ENCODE data around the gene FARP1. TPM values are rescaled to one million over a fixed set of nuclear protein-coding genes. Genes with fewer than 3 reads are reported as not detected.

Gene FARP1
- total RNA-seq, 1 donor from 2014 or later = 71.3 TPM

GRCh38 chr13:98473135-98473787 is 330.4 kb downstream of the FARP1 start:
- no peak for DNase-seq (ENCODE audit: low spot score)
- intact Hi-C loops (cut with DNase I) = no loop called here

GRCh38 chr13:98473788-98474144 is 330.9 kb downstream of the FARP1 start:
- intact Hi-C loops (cut with DNase I) = no loop called here
- DNase-seq (ENCODE audit: low spot score) = no peak

GRCh38 chr13:98474292-98474691 is 331.4 kb downstream of the FARP1 start:
- DNase-seq (ENCODE audit: low spot score) = no peak
- intact Hi-C loops (cut with DNase I) = no loop called here

- intact Hi-C loops (cut with DNase I) = no loop called here
- DNase-seq (ENCODE audit: low spot score) = no peak
Measured at GRCh38 chr13:98474761-98475160, 331.9 kb downstream of the FARP1 start.

GRCh38 chr13:98475522-98475921 is 332.6 kb downstream of the FARP1 start:
- intact Hi-C loops (cut with DNase I) = no loop called here
- DNase-seq (ENCODE audit: low spot score) = no peak

GRCh38 chr13:98476106-98476505 is 333.2 kb downstream of the FARP1 start:
- no peak for DNase-seq (ENCODE audit: low spot score)
- intact Hi-C loops (cut with DNase I) = no loop called here

- no peak for DNase-seq (ENCODE audit: low spot score)
- intact Hi-C loops (cut with DNase I) = no loop called here
Measured at GRCh38 chr13:98476538-98476966, 333.7 kb downstream of the FARP1 start.

GRCh38 chr13:98478189-98479129 is 335.6 kb downstream of the FARP1 start:
- intact Hi-C loops (cut with DNase I) = no loop called here
- DNase-seq (ENCODE audit: low spot score) = no peak

- DNase-seq (ENCODE audit: low spot score) = peak; percentile 71
- intact Hi-C loops (cut with DNase I) = loop anchor here (5.0 kb wide), 1 partner anchor 88 kb away; no protein-coding TSS in a partner anchor
Measured at GRCh38 chr13:98479496-98480003, 336.7 kb downstream of the FARP1 start.

- intact Hi-C loops (cut with DNase I) = loop anchor here (5.0 kb wide), 1 partner anchor 86 kb away; no protein-coding TSS in a partner anchor
- DNase-seq (ENCODE audit: low spot score) = no peak
Measured at GRCh38 chr13:98480915-98481877, 338.3 kb downstream of the FARP1 start.

- intact Hi-C loops (cut with DNase I) = loop anchor here (2.0 to 5.0 kb wide), 2 partner anchors 20 to 85 kb away; no protein-coding TSS in a partner anchor
- peak; percentile 84 for DNase-seq (ENCODE audit: low spot score)
Measured at GRCh38 chr13:98482476-98483444, 339.9 kb downstream of the FARP1 start.

- intact Hi-C loops (cut with DNase I) = loop anchor here (2.0 to 5.0 kb wide), 2 partner anchors 19 to 84 kb away; no protein-coding TSS in a partner anchor
- no peak for DNase-seq (ENCODE audit: low spot score)
Measured at GRCh38 chr13:98483601-98484288, 340.9 kb downstream of the FARP1 start.

- intact Hi-C loops (cut with DNase I) = loop anchor here (5.0 kb wide), 1 partner anchor 83 kb away; no protein-coding TSS in a partner anchor
- peak; percentile 82 for DNase-seq (ENCODE audit: low spot score)
Measured at GRCh38 chr13:98484289-98485219, 341.7 kb downstream of the FARP1 start.

GRCh38 chr13:98485561-98485960 is 342.7 kb downstream of the FARP1 start:
- intact Hi-C loops (cut with DNase I) = no loop called here
- DNase-seq (ENCODE audit: low spot score) = no peak

- intact Hi-C loops (cut with DNase I) = no loop called here
- no peak for DNase-seq (ENCODE audit: low spot score)
Measured at GRCh38 chr13:98486412-98486811, 343.5 kb downstream of the FARP1 start.

GRCh38 chr13:98487016-98487415 is 344.1 kb downstream of the FARP1 start:
- no peak for DNase-seq (ENCODE audit: low spot score)
- intact Hi-C loops (cut with DNase I) = no loop called here
